GM12874 (cell line): Measurements from ENCODE around the gene RNF113A.

Experiments used
- CTCF ChIP-seq: IDR thresholded peaks from 2 replicates; pipeline ENCODE4 v1.5.1; 2011; ENCODE audit warnings: low read depth, mild to moderate bottlenecking, control low read depth, low read length, moderate library complexity; ENCODE audit not compliant: insufficient read depth

The RNF113A gene

DNA sequence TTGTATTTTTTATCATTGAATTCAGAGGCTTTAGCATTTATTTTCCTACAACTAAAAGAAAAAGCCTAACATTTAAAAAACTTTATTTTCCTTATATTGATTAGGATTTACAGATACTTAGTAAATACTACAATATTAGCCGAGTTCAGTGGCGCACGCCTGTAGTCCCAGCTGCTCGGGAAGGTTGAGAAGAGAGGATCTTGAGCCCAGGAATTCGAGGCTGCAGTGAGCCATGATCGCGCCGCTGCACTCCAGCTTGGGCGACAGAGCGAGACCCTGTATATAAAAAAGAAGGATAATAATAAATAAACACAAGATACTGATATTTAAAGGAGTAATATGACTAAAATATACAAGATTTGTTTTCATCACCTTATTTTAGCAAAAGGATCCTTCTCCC lies 18.1 kb downstream of the RNF113A start:
- no peak for TF ChIP-seq CTCF

DNA sequence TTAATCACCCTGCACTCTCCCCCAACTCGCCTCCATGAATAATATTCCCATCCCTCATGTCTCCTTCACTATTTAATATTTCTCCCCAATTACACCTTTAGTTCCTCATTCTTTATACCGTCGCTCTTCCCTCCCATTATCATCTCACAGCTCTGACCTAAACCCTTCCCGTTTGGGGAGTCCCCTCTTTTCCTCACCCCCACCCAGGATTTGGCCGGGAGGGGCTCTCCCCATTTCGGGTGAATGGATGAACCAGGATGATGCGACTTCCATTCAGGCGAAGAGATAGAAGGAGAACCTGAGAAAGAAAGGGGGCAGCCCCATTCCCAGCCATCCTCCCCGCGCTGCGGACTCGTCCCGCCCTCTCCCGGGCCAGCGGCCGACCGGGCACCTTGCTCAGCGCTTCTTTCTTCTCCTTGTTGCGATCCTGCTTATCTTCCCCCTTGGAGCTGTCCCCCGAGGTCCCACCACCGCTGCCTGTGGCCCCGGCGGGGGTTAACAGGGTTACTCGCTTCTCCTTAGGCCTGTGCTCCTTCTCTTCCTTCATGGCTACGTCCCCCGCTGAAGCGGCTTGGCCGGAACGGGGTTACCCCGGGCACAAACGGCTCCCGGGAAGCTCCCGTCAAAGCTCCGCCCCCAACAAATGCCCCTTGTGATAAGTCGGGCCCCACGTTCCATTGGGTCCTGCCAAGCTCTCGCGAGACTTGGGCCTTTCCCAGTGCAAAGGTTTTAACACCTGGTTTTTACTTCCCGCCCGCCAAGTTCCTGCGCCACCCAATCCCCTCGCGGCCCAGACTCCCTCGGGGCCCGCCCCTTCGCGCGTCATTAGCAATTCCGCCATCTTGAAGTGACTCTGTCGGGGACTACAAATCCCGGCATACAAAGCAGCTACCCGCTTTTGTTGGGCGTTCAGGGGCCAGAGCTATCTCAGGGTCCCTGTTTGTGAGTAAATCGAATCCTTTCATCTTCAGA lies 18.9 kb downstream of the RNF113A start, which contains the start of gene UPF3B:
TSS of gene UPF3B (minus strand) at position 582 of the 972 bp plus-strand sequence. CDS start at position 547, 35 bp downstream.
- TF ChIP-seq CTCF, result no peak

DNA sequence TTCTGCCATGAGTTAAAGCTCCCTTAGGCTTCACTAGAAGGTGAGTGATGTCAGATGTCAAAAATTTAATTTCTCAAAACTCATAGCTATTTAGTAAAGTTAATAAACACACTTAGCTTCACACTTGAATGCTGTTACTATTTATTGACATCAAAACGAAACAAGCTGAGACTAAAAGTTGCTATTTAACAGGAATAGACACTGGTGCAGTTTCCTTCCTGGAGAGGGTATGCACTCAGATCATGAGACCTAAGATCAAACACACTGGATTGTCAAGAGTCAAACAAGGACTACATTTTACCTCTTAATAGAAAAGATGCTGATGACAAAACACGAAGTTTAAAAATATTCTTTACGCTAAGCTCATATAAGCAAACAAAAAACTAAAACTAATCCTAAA lies 37.6 kb downstream of the RNF113A start:
- TF ChIP-seq CTCF, result no peak

GRCh38 chrX:119828446-119828845 lies 43.1 kb downstream of the RNF113A start:
- TF ChIP-seq CTCF, result no peak

- no peak for TF ChIP-seq CTCF
Measured at GRCh38 chrX:119826399-119826959, 45.1 kb downstream of the RNF113A start.
